NCI-H446 (cell line): ENCODE measurements around the gene MYCN.
"Not testable (repeated sequence)": the region's sequence is repeated elsewhere in the genome, so short reads cannot be mapped to it uniquely, and the experiment has no call there.

Experiments
- DNase-seq, 2 experiments: peaks; one replicate each; lab custom pipeline; 2025; lab: John Stamatoyannopoulos, UW

Gene MYCN

GRCh38 chr2:15957881-15958713 is 17.7 kb downstream of the MYCN start:
- no peak for DNase-seq

- DNase-seq: no peak
Observed at GRCh38 chr2:15959331-15960153, 19.2 kb downstream of the MYCN start.

- not testable (repeated sequence) for DNase-seq
Observed at GRCh38 chr2:15960154-15960520, 19.8 kb downstream of the MYCN start.

GRCh38 chr2:15963109-15963976 is 23.0 kb downstream of the MYCN start:
- DNase-seq: not testable (repeated sequence)

- DNase-seq: no peak
Observed at GRCh38 chr2:15963977-15964670, 23.8 kb downstream of the MYCN start.

GRCh38 chr2:15964936-15965563 is 24.7 kb downstream of the MYCN start:
- DNase-seq: no peak

- DNase-seq: no peak
Observed at GRCh38 chr2:15965564-15966019, 25.2 kb downstream of the MYCN start.

GRCh38 chr2:15967415-15968279 is 27.3 kb downstream of the MYCN start:
- DNase-seq: no peak

GRCh38 chr2:15968280-15969178 is 28.2 kb downstream of the MYCN start:
- no peak for DNase-seq

GRCh38 chr2:15969214-15969613 is 28.9 kb downstream of the MYCN start:
- no peak for DNase-seq

- no peak for DNase-seq
Observed at GRCh38 chr2:15970701-15971100, 30.4 kb downstream of the MYCN start.

- no peak for DNase-seq
Observed at GRCh38 chr2:15971351-15971750, 31.0 kb downstream of the MYCN start.

- DNase-seq: no peak
Observed at GRCh38 chr2:15971831-15972522, 31.6 kb downstream of the MYCN start.

- DNase-seq: no peak
Observed at GRCh38 chr2:15973481-15974401, 33.4 kb downstream of the MYCN start.

- no peak for DNase-seq
Observed at GRCh38 chr2:15974565-15975260, 34.4 kb downstream of the MYCN start.

- DNase-seq: no peak
Observed at GRCh38 chr2:15975261-15975600, 34.9 kb downstream of the MYCN start.

- no peak for DNase-seq
Observed at GRCh38 chr2:15975676-15976075, 35.3 kb downstream of the MYCN start.
